ENCODE data around the gene WSCD1. TPM values are rescaled to one million over a fixed set of nuclear protein-coding genes. Genes with fewer than 3 reads are reported as not detected.

Gene WSCD1
- total RNA-seq, 1 donor from 2014 or later: 15.3 TPM

DNA sequence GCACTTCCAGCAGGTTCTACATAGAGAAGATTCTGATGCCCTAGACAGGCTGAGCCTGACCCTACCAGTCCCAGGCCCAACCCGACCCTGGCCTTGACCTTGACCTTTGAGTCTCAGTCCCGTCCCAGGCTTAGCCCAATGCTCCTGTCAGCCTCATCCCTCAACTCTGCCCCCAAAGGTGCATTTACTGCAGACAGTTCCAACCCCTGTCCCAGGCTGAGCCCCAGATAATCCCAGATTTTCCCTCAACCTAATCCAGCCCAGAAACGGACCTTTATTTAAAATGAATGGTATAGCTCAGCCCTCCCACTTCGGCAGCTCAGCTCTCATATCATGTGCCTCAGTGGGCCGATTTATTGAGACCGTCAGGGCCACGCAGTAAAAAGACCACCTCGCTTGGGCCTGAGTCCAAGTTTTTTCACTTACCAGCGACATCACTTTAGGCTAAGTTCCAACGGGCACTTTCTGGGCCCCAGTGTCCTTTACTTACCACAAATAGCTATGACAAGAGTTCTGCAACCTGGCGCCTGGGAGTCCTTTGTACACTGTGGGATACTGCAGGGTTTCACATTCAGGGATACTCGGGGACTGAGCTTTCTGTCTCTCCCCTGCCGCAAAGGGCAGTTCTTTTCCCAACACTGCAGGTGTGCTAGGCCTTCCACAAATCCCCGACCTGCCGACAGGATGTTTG, 89.5 kb downstream of the WSCD1 start:
- DNase-seq (ENCODE audit: low read depth): no peak

DNA sequence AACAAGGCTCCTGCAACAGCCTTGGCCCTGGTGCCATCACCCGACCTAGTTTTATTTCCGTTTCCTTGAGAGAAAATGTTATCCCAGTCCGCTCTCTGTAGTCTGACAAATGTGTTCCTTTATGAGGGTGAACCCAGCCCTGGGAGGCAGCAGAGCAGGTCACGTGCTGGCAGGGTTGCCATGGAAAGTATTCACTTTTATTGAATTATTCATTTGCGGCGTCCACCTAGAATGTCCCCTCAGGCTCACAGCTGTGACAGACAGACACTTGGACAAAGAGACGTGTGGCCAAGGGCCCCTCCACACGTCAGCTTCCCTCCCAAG, 90.0 kb downstream of the WSCD1 start:
- DNase-seq (ENCODE audit: low read depth): no peak

GRCh38 chr17:6160911-6161855, 91.0 kb downstream of the WSCD1 start:
- no peak for DNase-seq (ENCODE audit: low read depth)

- no peak for DNase-seq (ENCODE audit: low read depth)
These were observed 92.0 kb downstream of the WSCD1 start for GRCh38 chr17:6162216-6162615.

- no peak for DNase-seq (ENCODE audit: low read depth)
These were observed 92.7 kb downstream of the WSCD1 start for GRCh38 chr17:6162892-6163291.

DNA sequence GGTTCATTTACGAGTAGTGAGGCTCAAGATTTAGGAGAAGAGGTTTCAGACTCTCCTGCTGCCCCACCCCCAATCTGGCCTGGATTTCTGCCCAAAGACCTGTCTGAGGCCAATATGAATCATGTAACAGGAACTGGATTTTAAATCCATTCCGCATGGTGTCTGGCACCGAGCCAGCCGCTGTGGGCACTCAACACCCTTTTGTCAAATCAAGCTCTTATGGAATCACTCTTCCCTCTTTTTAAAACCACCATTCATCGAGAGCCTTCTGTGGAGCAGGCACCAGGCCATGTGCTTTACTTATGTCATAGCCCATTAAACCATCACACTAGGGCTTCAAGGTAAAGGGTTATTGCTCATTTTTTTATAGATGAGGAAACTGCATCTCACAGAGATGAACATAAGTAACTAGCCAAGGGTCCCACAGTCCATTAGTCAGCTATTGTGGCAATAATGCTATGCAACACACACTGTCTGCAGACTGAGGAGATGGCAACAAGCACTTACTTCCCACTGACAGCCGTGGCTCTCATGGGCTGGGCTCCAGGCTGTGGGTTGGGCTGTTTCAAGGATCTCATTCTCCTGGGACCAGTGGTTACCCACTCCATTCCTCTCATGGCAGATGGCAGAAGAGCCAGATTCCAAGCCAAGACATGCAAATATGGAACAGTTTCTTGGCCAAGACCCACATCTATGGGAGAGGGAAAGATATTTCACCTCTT, 93.6 kb downstream of the WSCD1 start:
- no peak for DNase-seq (ENCODE audit: low read depth)

DNA sequence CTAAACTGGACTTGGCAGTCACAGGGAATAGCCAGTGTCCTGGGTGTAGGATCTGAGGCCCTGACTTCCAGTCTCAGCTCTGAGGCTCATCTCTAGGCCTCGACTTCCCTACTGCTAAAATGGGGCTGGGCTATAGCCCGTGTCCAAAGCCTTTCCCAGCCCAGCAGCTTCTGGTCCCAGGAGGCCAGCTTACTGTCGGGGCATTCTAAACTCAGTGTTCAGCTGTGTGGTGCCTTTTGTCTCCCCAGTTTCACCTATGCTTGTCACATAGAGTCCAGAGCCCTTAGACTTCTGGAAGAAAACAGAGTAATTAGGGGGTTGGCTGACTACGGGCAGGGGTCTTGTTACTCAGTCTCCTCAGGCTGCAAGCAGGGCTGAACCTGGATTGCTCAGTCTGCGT, 94.8 kb downstream of the WSCD1 start:
- no peak for DNase-seq (ENCODE audit: low read depth)

GRCh38 chr17:6165806-6166205, 95.6 kb downstream of the WSCD1 start:
- no peak for DNase-seq (ENCODE audit: low read depth)

GRCh38 chr17:6166492-6167179, 96.5 kb downstream of the WSCD1 start:
- DNase-seq (ENCODE audit: low read depth): no peak

GRCh38 chr17:6168296-6168695, 98.1 kb downstream of the WSCD1 start:
- no peak for DNase-seq (ENCODE audit: low read depth)

DNA sequence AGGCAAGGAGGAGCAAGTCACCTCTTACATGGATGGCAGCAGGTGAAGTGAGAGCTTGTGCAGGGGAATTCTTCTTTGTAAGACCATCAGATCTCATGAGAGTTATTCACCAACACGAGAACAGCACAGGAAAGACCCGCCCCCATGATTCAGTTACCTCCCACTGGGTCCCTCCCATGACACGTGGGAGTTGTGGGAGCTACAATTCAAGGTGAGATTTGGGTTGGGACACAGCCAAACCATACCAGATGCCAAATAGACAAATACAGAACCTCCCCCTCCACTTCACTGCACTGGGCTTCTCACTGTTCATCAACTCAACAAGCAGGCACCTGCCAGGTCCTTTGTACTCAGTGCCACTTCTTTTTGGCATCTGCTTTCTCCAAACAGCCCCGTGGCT, 100.2 kb downstream of the WSCD1 start:
- DNase-seq (ENCODE audit: low read depth): no peak

- DNase-seq (ENCODE audit: low read depth): no peak
These were observed 102.6 kb downstream of the WSCD1 start for GRCh38 chr17:6172642-6173330.

DNA sequence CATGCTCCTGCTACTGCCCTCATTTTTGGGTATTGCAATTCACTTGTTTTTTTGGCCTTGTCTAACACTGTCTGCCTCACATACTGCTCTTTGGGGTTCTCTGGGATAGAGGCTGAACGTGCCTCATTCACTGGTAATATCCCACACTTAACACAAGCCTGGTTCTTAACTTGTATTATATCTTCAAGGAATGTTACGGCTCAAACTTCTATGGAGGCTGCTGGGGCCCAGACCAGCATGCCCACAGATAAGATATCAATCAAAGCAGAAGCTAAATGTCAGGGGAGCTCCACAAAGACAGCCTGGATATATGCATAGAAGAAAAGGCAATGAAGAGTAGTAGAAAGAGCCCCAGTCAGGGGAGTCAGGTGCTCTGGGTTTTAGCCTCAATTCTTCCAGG, 103.5 kb downstream of the WSCD1 start:
- no peak for DNase-seq (ENCODE audit: low read depth)
